Smooth muscle cell (in vitro differentiated cells): ENCODE measurements around the gene DOK5. TPM values are rescaled to one million over a fixed set of nuclear protein-coding genes. Genes with fewer than 3 reads are reported as not detected.

ENCODE experiments used
- DNase-seq: peaks from one replicate; lab custom pipeline; 2025; ENCODE audit not compliant: unreplicated experiment; lab: John Stamatoyannopoulos, UW
- H2AFZ ChIP-seq: fragments of 200-600 bp; sonication (generic); 2 replicates; pipeline ENCODE4 v1.6.0; 2016; ENCODE audit warnings: antibody characterized with exemption, low read depth, mild to moderate bottlenecking
- H3F3A ChIP-seq: fragments of 200-600 bp; sonication (generic); 2 replicates; pipeline ENCODE4 v1.6.0; 2017; ENCODE audit warnings: antibody characterized with exemption, low read depth
- H3K27ac ChIP-seq: fragments of 200-600 bp; sonication (generic); 2 replicates; pipeline ENCODE4 v1.5.1; 2016; ENCODE audit warnings: low read depth, mild to moderate bottlenecking
- H3K27me3 ChIP-seq: fragments of 200-600 bp; sonication (generic); 2 replicates; pipeline ENCODE4 v1.6.1; 2016; ENCODE audit warnings: low read depth, mild to moderate bottlenecking
- H3K36me3 ChIP-seq: fragments of 200-600 bp; sonication (generic); 2 replicates; pipeline ENCODE4 v1.5.1; 2016; ENCODE audit warnings: low read depth
- H3K4me1 ChIP-seq: fragments of 200-600 bp; sonication (generic); 2 replicates; pipeline ENCODE4 v1.5.1; 2016; ENCODE audit warnings: low read depth
- H3K4me2 ChIP-seq: fragments of 200-600 bp; sonication (generic); 2 replicates; pipeline ENCODE4 v1.6.0; 2016; ENCODE audit warnings: mild to moderate bottlenecking
- H3K4me3 ChIP-seq: fragments of 200-600 bp; sonication (generic); 2 replicates; pipeline ENCODE4 v1.5.1; 2016; ENCODE audit warnings: mild to moderate bottlenecking
- H3K79me2 ChIP-seq: fragments of 200-600 bp; sonication (generic); 2 replicates; pipeline ENCODE4 v1.6.0; 2016; ENCODE audit warnings: low read depth, mild to moderate bottlenecking
- H3K9ac ChIP-seq: fragments of 200-600 bp; sonication (generic); 2 replicates; pipeline ENCODE4 v1.6.0; 2016; ENCODE audit warnings: low read depth
- H3K9me3 ChIP-seq: fragments of 200-600 bp; sonication (generic); replicated peaks from 2 replicates; pipeline ENCODE4 v1.5.1; 2016; ENCODE audit warnings: low read depth
- H4K20me1 ChIP-seq: fragments of 200-600 bp; sonication (generic); 2 replicates; pipeline ENCODE4 v1.6.0; 2016; ENCODE audit warnings: low read depth
- CTCF ChIP-seq: fragments of 200-600 bp; sonication (generic); IDR thresholded peaks from 2 replicates; pipeline ENCODE4 v1.5.1; 2017; ENCODE audit warnings: borderline replicate concordance, mild to moderate bottlenecking, antibody characterized with exemption; ENCODE audit not compliant: insufficient read depth, poor library complexity, severe bottlenecking
- WGBS: methylation state at CpG from one replicate; pipeline ENCODE4 v1.1.7; 2016; ENCODE audit warnings: low lambda C conversion rate; 5-methylcytosine and 5-hydroxymethylcytosine counted together
- polyA plus RNA-seq: library from polyadenylated mRNA; unstranded; fragments of >200 nt; fragmentation: Nextera tagmentation; extraction: Ambion mirVana; gene quantifications from 2 replicates; pipeline ENCODE4 v1.2.1, GENCODE V29; 2016
- total RNA-seq: library from RNA; depleted of rRNA; stranded (reverse); fragments of >200 nt; gene quantifications from 2 replicates; pipeline ENCODE4 v1.2.3, GENCODE V29; 2014

The DOK5 gene
- total and polyA plus RNA-seq, 2 experiments from 2014 or later, result 7.7 to 10.4 TPM

- no peak overlapping the region for H2AFZ ChIP-seq
- no peaks in the 10 kb centered on the region for H4K20me1 ChIP-seq
- H3K4me1 ChIP-seq, result no peaks in the 10 kb centered on the region
- H3K79me2 ChIP-seq, result no peaks in the 10 kb centered on the region
- H3K9me3 ChIP-seq, result no peaks in the 10 kb centered on the region
- no peaks in the 10 kb centered on the region for H3K36me3 ChIP-seq
- H3K27ac ChIP-seq, result no peak overlapping the region
- 92% methylated on average over 4 of the region's 4 CpGs for WGBS
- no peak overlapping the region for H3K4me2 ChIP-seq
- H3K4me3 ChIP-seq, result no peak overlapping the region
- TF ChIP-seq CTCF, result no peak
- H3K27me3 ChIP-seq, result no peaks in the 10 kb centered on the region
- H3K9ac ChIP-seq, result no peak overlapping the region
- DNase-seq, result no peak
- no peaks in the 10 kb centered on the region for H3F3A ChIP-seq
Observed at GRCh38 chr20:54560357-54560756, 85.0 kb downstream of the DOK5 start.

GRCh38 chr20:54565255-54565654 is 89.9 kb downstream of the DOK5 start:
- Histone ChIP-seq H3K79me2 (no peaks in the 10 kb centered on the region), H3K9me3 (no peaks in the 10 kb centered on the region), H3K4me1 (no peaks in the 10 kb centered on the region), H3F3A (no peaks in the 10 kb centered on the region), H3K9ac (no peak overlapping the region), H4K20me1 (no peaks in the 10 kb centered on the region), H3K4me3 (no peak overlapping the region), H3K27me3 (no peaks in the 10 kb centered on the region), H3K27ac (no peak overlapping the region), H3K4me2 (no peak overlapping the region), H2AFZ (no peak overlapping the region), H3K36me3 (no peaks in the 10 kb centered on the region)
- WGBS, result 100% methylated on average over 1 of the region's 1 CpG
- DNase-seq, result no peak
- TF ChIP-seq CTCF, result no peak

GRCh38 chr20:54566031-54566688 is 90.8 kb downstream of the DOK5 start:
- H3K9ac ChIP-seq, result no peak overlapping the region
- H2AFZ ChIP-seq, result no peak overlapping the region
- no peaks in the 10 kb centered on the region for H3K4me1 ChIP-seq
- H3K27me3 ChIP-seq, result no peaks in the 10 kb centered on the region
- no peak for DNase-seq
- no peaks in the 10 kb centered on the region for H3F3A ChIP-seq
- no peaks in the 10 kb centered on the region for H3K79me2 ChIP-seq
- H3K9me3 ChIP-seq, result no peaks in the 10 kb centered on the region
- 90% methylated on average over 5 of the region's 5 CpGs for WGBS
- H3K27ac ChIP-seq, result no peak overlapping the region
- H3K4me2 ChIP-seq, result no peak overlapping the region
- no peaks in the 10 kb centered on the region for H4K20me1 ChIP-seq
- no peak for TF ChIP-seq CTCF
- no peaks in the 10 kb centered on the region for H3K36me3 ChIP-seq
- H3K4me3 ChIP-seq, result no peak overlapping the region

- DNase-seq, result no peak
Observed at GRCh38 chr20:54570561-54570960, 95.2 kb downstream of the DOK5 start.

More at GRCh38 chr20:54570561-54570960, 95.2 kb downstream of the DOK5 start:
- Histone ChIP-seq H3K79me2 (no peaks in the 10 kb centered on the region), H4K20me1 (no peaks in the 10 kb centered on the region), H3K4me1 (no peaks in the 10 kb centered on the region), H3K9ac (no peak overlapping the region), H3K36me3 (no peaks in the 10 kb centered on the region), H2AFZ (no peak overlapping the region), H3F3A (no peaks in the 10 kb centered on the region), H3K27ac (no peak overlapping the region), H3K27me3 (no peaks in the 10 kb centered on the region), H3K4me2 (no peak overlapping the region), H3K9me3 (no peaks in the 10 kb centered on the region), H3K4me3 (no peak overlapping the region)
- 94% methylated on average over 2 of the region's 2 CpGs for WGBS
- TF ChIP-seq CTCF, result no peak
